GM10266 (cell line): ENCODE results near the gene DUSP3.
A peak's percentile ranks its signal among the peaks of the same experiment; 100 is the strongest.

Experiments used
- DNase-seq: peaks from one replicate; pipeline ENCODE4 v3.0.0; 2012; ENCODE audit errors: extremely low spot score
- CTCF ChIP-seq: IDR thresholded peaks from 2 replicates; pipeline ENCODE4 v1.5.1; 2012; ENCODE audit warnings: mild to moderate bottlenecking, low read depth; ENCODE audit not compliant: control insufficient read depth, insufficient read depth; ENCODE audit errors: missing control alignments

DUSP3 gene

GRCh38 chr17:43769426-43769825 is 9.4 kb downstream of the DUSP3 start:
- DNase-seq = no peak
- no peak for TF ChIP-seq CTCF

GRCh38 chr17:43768943-43769342 is 9.8 kb downstream of the DUSP3 start:
- DNase-seq = no peak

GRCh38 chr17:43768382-43768781 is 10.4 kb downstream of the DUSP3 start:
- TF ChIP-seq CTCF = no peak
- no peak for DNase-seq

More at GRCh38 chr17:43768943-43769342, 9.8 kb downstream of the DUSP3 start:
- TF ChIP-seq CTCF = no peak

- no peak for TF ChIP-seq CTCF
- no peak for DNase-seq
Observed at GRCh38 chr17:43767713-43768059, 11.1 kb downstream of the DUSP3 start.

GRCh38 chr17:43767053-43767712 is 11.6 kb downstream of the DUSP3 start:
- no peak for TF ChIP-seq CTCF
- no peak for DNase-seq

- TF ChIP-seq CTCF = peak; percentile 79
- no peak for DNase-seq
Observed at GRCh38 chr17:43766413-43767052, 12.2 kb downstream of the DUSP3 start.

GRCh38 chr17:43760254-43760852 is 18.4 kb downstream of the DUSP3 start:
- peak; percentile 99 for TF ChIP-seq CTCF
- DNase-seq = peak; percentile 93
